Mammary epithelial cell (primary cell): Measurements from ENCODE around the gene MYPN.

Experiments used
- CTCF ChIP-seq, 2 donors: IDR thresholded peaks in 1 of 2; conservative IDR thresholded peaks in 1 of 2; 2 replicates each; pipeline ENCODE4 v1.5.1; 2011 to 2012; ENCODE audit warnings: inconsistent platforms in 2 of 2, low read length in 2 of 2, mild to moderate bottlenecking in 2 of 2, control low read depth in 1 of 2, low read depth in 1 of 2; ENCODE audit not compliant: insufficient read depth in 1 of 2; ENCODE audit errors: extremely low read depth in 1 of 2
- EZH2 ChIP-seq: IDR thresholded peaks from 2 replicates; pipeline ENCODE4 v1.6.1; 2012; ENCODE audit warnings: low read length, inconsistent platforms, borderline replicate concordance

DNA sequence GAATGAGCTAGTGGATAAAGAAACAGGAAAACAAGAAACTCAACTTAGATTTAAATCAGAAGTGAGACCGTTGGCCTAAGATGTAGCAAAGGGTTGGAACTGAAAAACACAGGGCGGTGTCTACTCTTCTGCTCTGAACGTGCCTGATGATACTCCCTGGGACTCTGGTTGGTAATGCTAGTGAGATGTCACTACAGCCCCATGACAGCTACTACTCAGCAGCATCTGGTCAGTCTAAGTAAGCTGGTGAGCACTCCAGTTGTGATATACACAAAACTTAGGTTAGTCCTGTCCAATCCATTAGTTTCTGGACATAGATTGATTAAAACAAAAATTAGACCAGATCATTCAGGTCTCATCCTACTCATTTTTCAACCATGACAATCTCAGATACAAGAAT is 15.4 kb downstream of the MYPN start:
- TF ChIP-seq CTCF (conservative IDR thresholded peaks at IDR 0.05 in 1 of 2, IDR thresholded peaks at IDR 0.05 in 1 of 2; ENCODE audit: extremely low read depth in 1 of 2, insufficient read depth in 1 of 2, low read depth in 1 of 2, low read length in 2 of 2) = no peak
- TF ChIP-seq EZH2 = no peak
